ENCODE measurements around the gene CYB5A.
"Not testable (repeated sequence)": the region's sequence is repeated elsewhere in the genome, so short reads cannot be mapped to it uniquely, and the experiment has no call there.

The CYB5A gene

GRCh38 chr18:74291771-74292540 lies at the start of gene CYB5A:
CYB5A (minus strand) TSS chr18:74291963; CDS start chr18:74291875, 88 bp downstream.
- peak; percentile 93 for DNase-seq (ENCODE audit: low spot score)

GRCh38 chr18:74337912-74338309 lies 46.1 kb upstream of the CYB5A start:
- no peak for DNase-seq (ENCODE audit: low spot score)

- peak; percentile 44 for DNase-seq (ENCODE audit: low spot score)
These were observed 45.6 kb upstream of the CYB5A start for GRCh38 chr18:74337155-74337911.

- no peak for DNase-seq (ENCODE audit: low spot score)
These were observed 44.9 kb upstream of the CYB5A start for GRCh38 chr18:74336656-74337055.

GRCh38 chr18:74334242-74334893 lies 42.6 kb upstream of the CYB5A start:
- no peak for DNase-seq (ENCODE audit: low spot score)

- no peak for DNase-seq (ENCODE audit: low spot score)
These were observed 41.3 kb upstream of the CYB5A start for GRCh38 chr18:74333091-74333490.

- peak; percentile 54 for DNase-seq (ENCODE audit: low spot score)
These were observed 39.6 kb upstream of the CYB5A start for GRCh38 chr18:74331404-74331803.

- no peak for DNase-seq (ENCODE audit: low spot score)
These were observed 38.0 kb upstream of the CYB5A start for GRCh38 chr18:74329688-74330205.

- DNase-seq (ENCODE audit: low spot score): no peak
These were observed 36.4 kb upstream of the CYB5A start for GRCh38 chr18:74328206-74328605.

- not testable (repeated sequence) for DNase-seq (ENCODE audit: low spot score)
These were observed 35.0 kb upstream of the CYB5A start for GRCh38 chr18:74326791-74327190.

GRCh38 chr18:74326231-74326630 lies 34.5 kb upstream of the CYB5A start:
- no peak for DNase-seq (ENCODE audit: low spot score)

- no peak for DNase-seq (ENCODE audit: low spot score)
These were observed 24.8 kb upstream of the CYB5A start for GRCh38 chr18:74316257-74317170.

GRCh38 chr18:74315464-74316256 lies 23.9 kb upstream of the CYB5A start, which contains the start of gene C18orf63:
C18orf63 (plus strand) TSS chr18:74315839; CDS start chr18:74317866, 2,027 bp downstream.
- DNase-seq (ENCODE audit: low spot score): no peak

GRCh38 chr18:74314759-74315463 lies 23.1 kb upstream of the CYB5A start:
- no peak for DNase-seq (ENCODE audit: low spot score)

- DNase-seq (ENCODE audit: low spot score): no peak
These were observed 19.2 kb upstream of the CYB5A start for GRCh38 chr18:74311000-74311399.

- no peak for DNase-seq (ENCODE audit: low spot score)
These were observed 18.6 kb upstream of the CYB5A start for GRCh38 chr18:74310411-74310810.

- no peak for DNase-seq (ENCODE audit: low spot score)
These were observed 12.2 kb upstream of the CYB5A start for GRCh38 chr18:74303936-74304335.

GRCh38 chr18:74303306-74303705 lies 11.5 kb upstream of the CYB5A start:
- no peak for DNase-seq (ENCODE audit: low spot score)

- DNase-seq (ENCODE audit: low spot score): no peak
These were observed 8.0 kb upstream of the CYB5A start for GRCh38 chr18:74299746-74300145.

GRCh38 chr18:74299162-74299561 lies 7.4 kb upstream of the CYB5A start:
- DNase-seq (ENCODE audit: low spot score): no peak
